ENCODE data around the gene TREM2.

The TREM2 gene

GRCh38 chr6:41135062-41135832 lies 27.7 kb downstream of the TREM2 start:
- no peak for ATAC-seq
- TF ChIP-seq ZFP30 (CRISPR knock-in tag; IDR thresholded peaks at IDR 0.05) (no peak), ZFP3 (CRISPR knock-in tag; IDR thresholded peaks at IDR 0.05) (no peak), RARB (CRISPR knock-in tag; IDR thresholded peaks at IDR 0.05) (no peak), TSHZ2 (CRISPR knock-in tag; IDR thresholded peaks at IDR 0.05) (no peak), TOX (CRISPR knock-in tag; IDR thresholded peaks at IDR 0.05; ENCODE audit: borderline replicate concordance) (no peak), ZNF70 (CRISPR knock-in tag; IDR thresholded peaks at IDR 0.05) (no peak), CREB5 (CRISPR knock-in tag; IDR thresholded peaks at IDR 0.05; ENCODE audit: low read depth) (no peak), SNAI2 (CRISPR knock-in tag; IDR thresholded peaks at IDR 0.05) (no peak), ISL1 (CRISPR knock-in tag; IDR thresholded peaks at IDR 0.05) (no peak), TCF4 (CRISPR knock-in tag; IDR thresholded peaks at IDR 0.05; ENCODE audit: borderline replicate concordance) (no peak), PATZ1 (CRISPR knock-in tag; IDR thresholded peaks at IDR 0.05; ENCODE audit: borderline replicate concordance) (no peak), ZNF565 (CRISPR knock-in tag; conservative IDR thresholded peaks at IDR 0.05; ENCODE audit: low read depth) (no peak)

GRCh38 chr6:41132254-41132653 lies 30.7 kb downstream of the TREM2 start:
- TF ChIP-seq ZFP3 (CRISPR knock-in tag; IDR thresholded peaks at IDR 0.05) = no peak
- TF ChIP-seq BACH2 (CRISPR knock-in tag; IDR thresholded peaks at IDR 0.05; ENCODE audit: borderline replicate concordance) = no peak
- TF ChIP-seq PPARA (CRISPR knock-in tag; IDR thresholded peaks at IDR 0.05; ENCODE audit: borderline replicate concordance) = no peak
- no peak for TF ChIP-seq PATZ1 (CRISPR knock-in tag; IDR thresholded peaks at IDR 0.05; ENCODE audit: borderline replicate concordance)
- TF ChIP-seq ZC3H10 (CRISPR knock-in tag; IDR thresholded peaks at IDR 0.05) = no peak
- TF ChIP-seq GLIS3 (CRISPR knock-in tag; IDR thresholded peaks at IDR 0.05) = no peak
- no peak for TF ChIP-seq POU6F1 (CRISPR knock-in tag; IDR thresholded peaks at IDR 0.05; ENCODE audit: borderline replicate concordance, low read depth)
- TF ChIP-seq ESRRG (CRISPR knock-in tag; IDR thresholded peaks at IDR 0.05) = no peak
- TF ChIP-seq ZNF8 (CRISPR knock-in tag; IDR thresholded peaks at IDR 0.05) = no peak
- no peak for TF ChIP-seq ZFP30 (CRISPR knock-in tag; IDR thresholded peaks at IDR 0.05)
- no peak for TF ChIP-seq TCF4 (CRISPR knock-in tag; IDR thresholded peaks at IDR 0.05; ENCODE audit: borderline replicate concordance)
- no peak for TF ChIP-seq CSRNP3 (CRISPR knock-in tag; IDR thresholded peaks at IDR 0.05)
- TF ChIP-seq ISL1 (CRISPR knock-in tag; IDR thresholded peaks at IDR 0.05) = no peak
- TF ChIP-seq ARNTL (CRISPR knock-in tag; IDR thresholded peaks at IDR 0.05; ENCODE audit: borderline replicate concordance, low read depth) = no peak
- no peak for TF ChIP-seq TSHZ2 (CRISPR knock-in tag; IDR thresholded peaks at IDR 0.05)
- no peak for TF ChIP-seq OSR1 (CRISPR knock-in tag; IDR thresholded peaks at IDR 0.05)
- ATAC-seq = no peak

Measured in SK-N-SH treated with all-trans-retinoic acid at 6 μM for 48 hours (cell line).